Left lung (tissue), 10 donors: ENCODE data around the gene EIF4G3. TPM values are rescaled to one million over a fixed set of nuclear protein-coding genes. Genes with fewer than 3 reads are reported as not detected.
"Not testable (repeated sequence)": the region's sequence is repeated elsewhere in the genome, so short reads cannot be mapped to it uniquely, and the experiment has no call there.

Experiments
- ATAC-seq: fragments of 200-7000 bp; cut with Tn5 transposase; one replicate; pipeline ENCODE4 v1.9.1; 2020; ENCODE audit warnings: moderate library complexity
- DNase-seq, 4 donors: peaks; one replicate each; pipeline ENCODE4 v3.0.0-alpha.2; 2013 to 2020
- H3K27ac ChIP-seq, 2 donors: fragments of 200-600 bp; sonication (generic) in 1 of 2; one replicate each; pipeline versions ENCODE4 v1.5.0 to v1.8.0; 2020 to 2021
- H3K27me3 ChIP-seq, 2 donors: fragments of 200-600 bp; sonication (generic) in 1 of 2; one replicate each; pipeline versions ENCODE4 v1.5.0 to v1.8.0; 2020 to 2021
- H3K36me3 ChIP-seq, 2 donors: fragments of 200-600 bp; sonication (generic) in 1 of 2; one replicate each; pipeline versions ENCODE4 v1.5.0 to v1.8.0; 2020 to 2021
- H3K4me1 ChIP-seq, 2 donors: fragments of 200-600 bp; one replicate each; pipeline ENCODE4 v1.8.0; 2021
- H3K4me3 ChIP-seq, 2 donors: fragments of 200-600 bp; sonication (generic) in 1 of 2; one replicate each; pipeline versions ENCODE4 v1.5.0 to v1.8.0; 2020 to 2021; ENCODE audit warnings: mild to moderate bottlenecking in 1 of 2
- H3K9me3 ChIP-seq, 2 donors: fragments of 200-600 bp; sonication (generic) in 1 of 2; one replicate each; pipeline versions ENCODE4 v1.5.0 to v1.8.0; 2020 to 2021
- CTCF ChIP-seq, 2 donors: fragments of 200-600 bp; sonication (generic) in 1 of 2; IDR thresholded peaks; one replicate each; pipeline versions ENCODE4 v1.5.0 to v1.8.0; 2021; ENCODE audit warnings: antibody characterized with exemption in 2 of 2
- intact Hi-C, 2 donors: fragments of 100-400 bp; cut with DNase I; formaldehyde crosslinking; loops; one replicate each; pipeline versions ENCODE4 v1.11.2 to v1.14.2; 2022
- polyA plus RNA-seq, 6 donors: library from polyadenylated mRNA; unstranded; fragments of 120-200 nt; gene quantifications; one replicate each; pipeline ENCODE4 v1.2.1, GENCODE V29; 2013; ENCODE audit not compliant: insufficient read length in 6 of 6
- total RNA-seq, 2 donors: library from RNA; stranded (reverse); fragmentation: NEBNext Ultra II Directional; extraction: Animal tissue kit (Norgen Biotek cat#: 25700); gene quantifications; one replicate each; pipeline ENCODE4 v1.2.1, GENCODE V29; 2021
- donor health status: DM: no; HTN: yes; CAD: no.
- donor health status: DM: no; HTN: no; CAD: no.

Gene EIF4G3
- total and polyA plus RNA-seq, 8 donors: 54.6 to 67.9 (median 61.7) TPM

GRCh38 chr1:21059021-21059420 is 117.7 kb downstream of the EIF4G3 start:
- no peak for TF ChIP-seq CTCF (IDR thresholded peaks at IDR 0.05)
- H3K36me3 ChIP-seq: no peaks in the 10 kb centered on the region
- intact Hi-C loops: no loop called here

GRCh38 chr1:21058035-21058793 is 118.5 kb downstream of the EIF4G3 start:
- ATAC-seq (no peak), DNase-seq (no peak)
- Histone ChIP-seq H3K4me3 (no peak overlapping the region), H3K9me3 (no peaks in the 10 kb centered on the region), H3K36me3 (no peaks in the 10 kb centered on the region), H3K27me3 (no peaks in the 10 kb centered on the region), H3K4me1 (peaks cover 0 to 9% of the 10 kb centered on the region in 2 donors), H3K27ac (no peak overlapping the region)
- intact Hi-C loops: no loop called here
- TF ChIP-seq CTCF (IDR thresholded peaks at IDR 0.05): no peak

More at GRCh38 chr1:21059021-21059420, 117.7 kb downstream of the EIF4G3 start:
- Histone ChIP-seq H3K4me1 (peaks cover 0 to 9% of the 10 kb centered on the region in 2 donors), H3K27ac (no peak overlapping the region), H3K9me3 (no peaks in the 10 kb centered on the region), H3K4me3 (no peak overlapping the region), H3K27me3 (no peaks in the 10 kb centered on the region)
- DNase-seq (no peak), ATAC-seq (no peak)

GRCh38 chr1:21053189-21053928 is 123.3 kb downstream of the EIF4G3 start:
- H3K36me3 ChIP-seq, H3K27me3 ChIP-seq, H3K4me3 ChIP-seq, intact Hi-C loops, DNase-seq, H3K27ac ChIP-seq, H3K9me3 ChIP-seq, ATAC-seq: not testable (repeated sequence)
- H3K4me1 ChIP-seq: peaks cover 5 to 19% of the 10 kb centered on the region in 2 donors

- no peaks in the 10 kb centered on the region for H3K27me3 ChIP-seq
- ATAC-seq (no peak), DNase-seq (no peak)
- H3K36me3 ChIP-seq: no peaks in the 10 kb centered on the region
- H3K4me1 ChIP-seq: peaks cover 5 to 17% of the 10 kb centered on the region in 2 donors
- H3K4me3 ChIP-seq: no peak overlapping the region
- H3K9me3 ChIP-seq: no peaks in the 10 kb centered on the region
- no peak overlapping the region for H3K27ac ChIP-seq
- intact Hi-C loops: no loop called here
- TF ChIP-seq CTCF (IDR thresholded peaks at IDR 0.05): no peak
Measured at GRCh38 chr1:21052034-21052433, 124.7 kb downstream of the EIF4G3 start.

GRCh38 chr1:21051177-21051825 is 125.4 kb downstream of the EIF4G3 start:
- DNase-seq (no peak), ATAC-seq (peak; percentile 21)
- TF ChIP-seq CTCF (IDR thresholded peaks at IDR 0.05): no peak
- H3K27me3 ChIP-seq: no peaks in the 10 kb centered on the region
- H3K36me3 ChIP-seq: no peaks in the 10 kb centered on the region
- H3K4me3 ChIP-seq: no peak overlapping the region
- H3K4me1 ChIP-seq: peaks cover 5 to 19% of the 10 kb centered on the region in 2 donors
- H3K9me3 ChIP-seq: no peaks in the 10 kb centered on the region
- peak overlapping the region in 1 of 2 donors; percentile 61 for H3K27ac ChIP-seq
- intact Hi-C loops: no loop called here
